Measurements from ENCODE around the gene POLDIP2.

Gene POLDIP2

DNA sequence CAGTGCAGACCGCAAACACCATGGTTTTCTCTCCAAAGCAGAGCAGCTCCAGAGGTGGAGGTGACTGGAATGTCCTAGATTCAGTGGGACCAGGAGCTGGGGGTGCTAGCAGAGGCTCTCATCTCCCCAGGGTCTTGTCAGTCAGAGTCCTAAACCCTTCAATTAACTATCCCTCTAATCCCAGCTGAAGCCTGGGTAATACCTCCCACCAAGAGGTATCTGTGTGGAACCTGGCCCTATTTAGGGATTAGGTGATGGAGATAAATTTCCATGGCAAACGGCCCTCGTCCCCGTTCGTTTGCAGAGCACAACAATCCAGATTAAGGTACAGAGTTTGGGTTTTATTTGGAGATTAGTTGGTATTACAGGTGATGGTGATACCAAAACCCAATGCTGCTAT, 5.9 kb upstream of the POLDIP2 start:
- no peak overlapping the region for H3K27ac ChIP-seq (ENCODE audit: low read length)
- no peaks in the 10 kb centered on the region for H3F3A ChIP-seq (ENCODE audit: insufficient read depth, low read length)
- H3K36me3 ChIP-seq (replicated peaks; ENCODE audit: insufficient read depth, low read length) = peaks cover 2% of the 10 kb centered on the region; the same call in 1 of the 2 replicates
- no peak overlapping the region for H3K9ac ChIP-seq (ENCODE audit: low read length)
- peaks cover 14% of the 10 kb centered on the region for H3K79me2 ChIP-seq (ENCODE audit: low read length)
- H3K27me3 ChIP-seq (replicated peaks; ENCODE audit: insufficient read depth, low read length) = no peaks in the 10 kb centered on the region
- no peaks in the 10 kb centered on the region for H4K20me1 ChIP-seq (ENCODE audit: insufficient read depth, low read length)
- peaks cover 6% of the 10 kb centered on the region for H3K4me1 ChIP-seq (ENCODE audit: low read length)
- no peak for DNase-seq
- no peak overlapping the region for H3K4me2 ChIP-seq (ENCODE audit: low read depth, low read length)
- no peaks in the 10 kb centered on the region for H3K9me3 ChIP-seq (replicated peaks; ENCODE audit: insufficient read depth, low read length)
- no peaks in the 10 kb centered on the region for H3K9me2 ChIP-seq (replicated peaks; ENCODE audit: insufficient read depth, low read length)
- TF ChIP-seq, protein P1, sequence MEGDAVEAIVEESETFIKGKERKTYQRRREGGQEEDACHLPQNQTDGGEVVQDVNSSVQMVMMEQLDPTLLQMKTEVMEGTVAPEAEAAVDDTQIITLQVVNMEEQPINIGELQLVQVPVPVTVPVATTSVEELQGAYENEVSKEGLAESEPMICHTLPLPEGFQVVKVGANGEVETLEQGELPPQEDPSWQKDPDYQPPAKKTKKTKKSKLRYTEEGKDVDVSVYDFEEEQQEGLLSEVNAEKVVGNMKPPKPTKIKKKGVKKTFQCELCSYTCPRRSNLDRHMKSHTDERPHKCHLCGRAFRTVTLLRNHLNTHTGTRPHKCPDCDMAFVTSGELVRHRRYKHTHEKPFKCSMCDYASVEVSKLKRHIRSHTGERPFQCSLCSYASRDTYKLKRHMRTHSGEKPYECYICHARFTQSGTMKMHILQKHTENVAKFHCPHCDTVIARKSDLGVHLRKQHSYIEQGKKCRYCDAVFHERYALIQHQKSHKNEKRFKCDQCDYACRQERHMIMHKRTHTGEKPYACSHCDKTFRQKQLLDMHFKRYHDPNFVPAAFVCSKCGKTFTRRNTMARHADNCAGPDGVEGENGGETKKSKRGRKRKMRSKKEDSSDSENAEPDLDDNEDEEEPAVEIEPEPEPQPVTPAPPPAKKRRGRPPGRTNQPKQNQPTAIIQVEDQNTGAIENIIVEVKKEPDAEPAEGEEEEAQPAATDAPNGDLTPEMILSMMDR (IDR thresholded peaks at IDR 0.05; ENCODE audit: low read length) = no peak
- TF ChIP-seq EZH2 (optimal IDR thresholded peaks at IDR 0.05; ENCODE audit: low read depth, low read length) = no peak
- no peak for TF ChIP-seq EZH2phosphoT487 (IDR thresholded peaks at IDR 0.05; ENCODE audit: low read length)
- H2AFZ ChIP-seq (ENCODE audit: low read length) = no peak overlapping the region
- H3K4me3 ChIP-seq (ENCODE audit: low read length) = no peak overlapping the region

DNA sequence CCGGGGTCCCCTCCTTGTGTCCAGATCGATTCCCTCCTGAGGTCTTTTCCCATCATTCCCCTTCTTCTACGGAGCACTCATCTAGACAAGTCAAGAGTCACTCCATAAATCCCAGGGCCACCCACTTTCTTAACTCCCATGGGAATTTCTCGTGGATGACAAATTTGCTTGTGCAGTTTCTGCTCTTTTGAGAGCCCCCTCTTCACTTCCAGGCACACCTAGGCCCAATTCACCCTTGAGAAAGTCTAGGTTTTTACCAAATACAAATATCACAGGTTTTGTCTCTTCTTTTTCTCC, 522 bp upstream of the POLDIP2 start:
- Histone ChIP-seq H3K27me3 (replicated peaks; ENCODE audit: insufficient read depth, low read length) (no peaks in the 10 kb centered on the region), H3K4me3 (ENCODE audit: low read length) (peak overlapping the region; percentile 97), H3K36me3 (replicated peaks; ENCODE audit: insufficient read depth, low read length) (peaks cover 2% of the 10 kb centered on the region), H2AFZ (ENCODE audit: low read length) (peak overlapping the region; percentile 85), H3K9ac (ENCODE audit: low read length) (peak overlapping the region; percentile 94), H3K9me2 (replicated peaks; ENCODE audit: insufficient read depth, low read length) (no peaks in the 10 kb centered on the region), H3K4me2 (ENCODE audit: low read depth, low read length) (peak overlapping the region; percentile 96), H3K79me2 (ENCODE audit: low read length) (peaks cover 38% of the 10 kb centered on the region), H3K27ac (ENCODE audit: low read length) (peak overlapping the region; percentile 26; the same call in 1 of the 2 replicates), H3F3A (ENCODE audit: insufficient read depth, low read length) (no peaks in the 10 kb centered on the region), H4K20me1 (ENCODE audit: insufficient read depth, low read length) (no peaks in the 10 kb centered on the region), H3K4me1 (ENCODE audit: low read length) (peaks cover 18% of the 10 kb centered on the region), H3K9me3 (replicated peaks; ENCODE audit: insufficient read depth, low read length) (no peaks in the 10 kb centered on the region)
- DNase-seq = no peak
- TF ChIP-seq, protein P1 (IDR thresholded peaks at IDR 0.05; ENCODE audit: low read length) = no peak
- TF ChIP-seq EZH2 (optimal IDR thresholded peaks at IDR 0.05; ENCODE audit: low read depth, low read length) = no peak
- TF ChIP-seq EZH2phosphoT487 (IDR thresholded peaks at IDR 0.05; ENCODE audit: low read length) = no peak

DNA sequence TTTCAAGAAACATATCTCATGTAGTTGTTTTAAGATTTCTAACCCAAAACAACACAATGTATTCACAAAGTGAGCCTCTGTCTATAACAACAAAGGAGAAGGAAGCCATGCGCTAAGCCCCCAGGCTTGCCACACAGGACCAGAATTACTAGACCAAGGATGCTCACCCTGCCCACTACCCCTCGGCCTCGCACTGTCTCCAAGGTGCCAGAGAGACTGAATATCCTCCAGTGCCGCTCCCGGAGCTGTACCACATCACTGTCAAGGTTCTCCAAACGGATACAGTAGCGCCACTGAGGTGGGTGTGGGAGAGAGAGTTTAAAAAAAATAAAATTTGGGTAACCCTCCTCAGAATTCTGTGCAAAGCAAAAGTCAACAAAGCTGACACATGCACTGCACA, 7.1 kb downstream of the POLDIP2 start:
- H4K20me1 ChIP-seq (ENCODE audit: insufficient read depth, low read length) = no peaks in the 10 kb centered on the region
- H3F3A ChIP-seq (ENCODE audit: insufficient read depth, low read length) = no peaks in the 10 kb centered on the region
- H3K27me3 ChIP-seq (replicated peaks; ENCODE audit: insufficient read depth, low read length) = no peaks in the 10 kb centered on the region
- no peak overlapping the region for H3K9ac ChIP-seq (ENCODE audit: low read length)
- no peaks in the 10 kb centered on the region for H3K9me2 ChIP-seq (replicated peaks; ENCODE audit: insufficient read depth, low read length)
- no peaks in the 10 kb centered on the region for H3K79me2 ChIP-seq (ENCODE audit: low read length)
- H3K4me3 ChIP-seq (ENCODE audit: low read length) = no peak overlapping the region
- no peak overlapping the region for H2AFZ ChIP-seq (ENCODE audit: low read length)
- H3K4me1 ChIP-seq (ENCODE audit: low read length) = peaks cover 1% of the 10 kb centered on the region; the same call in 1 of the 2 replicates
- H3K4me2 ChIP-seq (ENCODE audit: low read depth, low read length) = no peak overlapping the region
- no peaks in the 10 kb centered on the region for H3K9me3 ChIP-seq (replicated peaks; ENCODE audit: insufficient read depth, low read length)
- no peak overlapping the region for H3K27ac ChIP-seq (ENCODE audit: low read length)
- no peak for TF ChIP-seq EZH2phosphoT487 (IDR thresholded peaks at IDR 0.05; ENCODE audit: low read length)
- TF ChIP-seq, protein P1 (IDR thresholded peaks at IDR 0.05; ENCODE audit: low read length) = no peak
- no peak for TF ChIP-seq EZH2 (optimal IDR thresholded peaks at IDR 0.05; ENCODE audit: low read depth, low read length)
- peaks cover 17% of the 10 kb centered on the region for H3K36me3 ChIP-seq (replicated peaks; ENCODE audit: insufficient read depth, low read length)
- no peak for DNase-seq
